ENCODE results near the gene PTTG2. TPM values are rescaled to one million over a fixed set of nuclear protein-coding genes. Genes with fewer than 3 reads are reported as not detected.

The PTTG2 gene
- total RNA-seq, 1 experiment from 2014 or later, result not detected

GRCh38 chr4:38003102-38003501 lies 42.9 kb downstream of the PTTG2 start:
- Histone ChIP-seq H3K27me3 (no peaks in the 10 kb centered on the region), H3K36me3 (no peaks in the 10 kb centered on the region), H3K4me1 (peaks cover 17% of the 10 kb centered on the region), H3K4me3 (no peak overlapping the region), H3K9me3 (replicated peaks) (no peaks in the 10 kb centered on the region), H3K27ac (no peak overlapping the region)
- DNase-seq, result no peak

DNA sequence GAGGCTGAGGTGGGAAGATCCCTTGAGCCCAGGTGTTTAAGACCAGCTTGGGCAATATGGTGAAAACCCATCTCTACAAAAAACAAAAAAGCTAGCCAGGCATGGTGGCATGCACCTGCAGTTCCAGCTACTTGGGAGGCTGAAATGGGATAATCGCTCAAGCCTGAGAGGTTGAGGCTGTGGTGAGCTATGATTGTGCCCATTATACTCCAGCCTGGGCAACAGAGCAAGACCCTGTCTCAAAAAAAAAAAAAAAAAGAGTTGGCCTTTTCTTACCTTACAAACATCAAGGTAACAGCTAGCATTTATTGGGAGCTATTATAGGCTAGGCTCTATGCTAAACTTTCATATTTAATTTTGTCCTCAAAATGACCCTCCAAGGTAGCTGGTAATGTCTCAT lies 43.4 kb downstream of the PTTG2 start:
- no peaks in the 10 kb centered on the region for H3K27me3 ChIP-seq
- H3K9me3 ChIP-seq (replicated peaks), result no peaks in the 10 kb centered on the region
- H3K4me3 ChIP-seq, result no peak overlapping the region
- H3K27ac ChIP-seq, result no peak overlapping the region
- no peak for DNase-seq
- peaks cover 12% of the 10 kb centered on the region for H3K4me1 ChIP-seq
- no peaks in the 10 kb centered on the region for H3K36me3 ChIP-seq

DNA sequence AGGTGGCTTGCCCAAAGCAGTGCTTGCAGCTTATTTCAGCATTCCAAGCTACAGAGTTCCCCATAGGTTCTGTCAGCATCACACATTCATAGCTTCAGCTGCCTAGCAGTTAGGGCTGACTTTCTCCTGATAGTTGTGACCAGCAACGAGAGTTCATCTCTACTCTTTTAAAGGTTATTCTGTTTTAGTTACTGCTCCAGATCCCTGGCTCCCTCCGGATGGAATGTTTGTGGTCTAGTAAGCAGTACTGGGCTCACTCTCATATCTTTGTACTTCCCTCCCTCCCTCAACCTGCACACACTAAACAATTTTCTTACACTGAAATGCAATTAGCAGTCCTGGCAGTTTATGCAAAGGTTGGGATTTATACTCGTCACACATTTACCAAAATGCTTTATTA lies 43.9 kb downstream of the PTTG2 start:
- Histone ChIP-seq H3K27me3 (no peaks in the 10 kb centered on the region), H3K4me3 (no peak overlapping the region), H3K4me1 (peaks cover 12% of the 10 kb centered on the region; the same call in 1 of the 2 replicates), H3K9me3 (replicated peaks) (no peaks in the 10 kb centered on the region), H3K27ac (no peak overlapping the region), H3K36me3 (no peaks in the 10 kb centered on the region)
- no peak for DNase-seq

GRCh38 chr4:38004887-38005286 lies 44.7 kb downstream of the PTTG2 start:
- H3K36me3 ChIP-seq, result no peaks in the 10 kb centered on the region
- DNase-seq, result no peak
- H3K27ac ChIP-seq, result no peak overlapping the region
- H3K4me1 ChIP-seq, result peaks cover 18% of the 10 kb centered on the region; the same call in 1 of the 2 replicates
- no peaks in the 10 kb centered on the region for H3K9me3 ChIP-seq (replicated peaks)
- no peak overlapping the region for H3K4me3 ChIP-seq
- H3K27me3 ChIP-seq, result no peaks in the 10 kb centered on the region

GRCh38 chr4:38005637-38006036 lies 45.4 kb downstream of the PTTG2 start:
- DNase-seq, result no peak
- H3K27ac ChIP-seq, result no peak overlapping the region

DNA sequence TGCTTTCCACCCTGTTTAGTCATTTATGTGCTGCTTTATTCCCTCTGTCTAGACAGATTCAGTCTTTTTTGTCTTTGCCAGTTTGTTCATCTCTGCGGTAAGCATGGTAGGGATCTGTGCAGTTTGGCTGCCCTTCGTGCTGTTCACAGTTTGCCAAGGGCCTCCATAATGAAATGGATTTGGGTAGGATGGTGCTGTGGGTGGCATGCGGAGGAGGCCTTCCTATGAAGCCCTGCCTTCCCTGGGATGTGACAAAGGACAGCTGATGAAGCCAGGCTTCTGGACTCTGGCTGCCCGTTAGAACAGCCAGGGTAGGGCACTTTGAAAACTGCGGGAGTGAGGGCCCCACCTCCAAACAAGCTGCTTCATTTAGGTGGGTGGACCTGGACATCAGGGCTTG lies 47.4 kb downstream of the PTTG2 start:
- H3K36me3 ChIP-seq, result no peaks in the 10 kb centered on the region
- no peak overlapping the region for H3K4me3 ChIP-seq
- H3K4me1 ChIP-seq, result peaks cover 11% of the 10 kb centered on the region; the same call in 1 of the 2 replicates
- no peak overlapping the region for H3K27ac ChIP-seq
- H3K27me3 ChIP-seq, result no peaks in the 10 kb centered on the region
- H3K9me3 ChIP-seq (replicated peaks), result no peaks in the 10 kb centered on the region
- no peak for DNase-seq

More at GRCh38 chr4:38005637-38006036, 45.4 kb downstream of the PTTG2 start:
- H3K4me3 ChIP-seq, result no peak overlapping the region
- H3K27me3 ChIP-seq, result no peaks in the 10 kb centered on the region
- H3K9me3 ChIP-seq (replicated peaks), result no peaks in the 10 kb centered on the region
- H3K36me3 ChIP-seq, result no peaks in the 10 kb centered on the region
- H3K4me1 ChIP-seq, result peaks cover 18% of the 10 kb centered on the region; the same call in 1 of the 2 replicates

DNA sequence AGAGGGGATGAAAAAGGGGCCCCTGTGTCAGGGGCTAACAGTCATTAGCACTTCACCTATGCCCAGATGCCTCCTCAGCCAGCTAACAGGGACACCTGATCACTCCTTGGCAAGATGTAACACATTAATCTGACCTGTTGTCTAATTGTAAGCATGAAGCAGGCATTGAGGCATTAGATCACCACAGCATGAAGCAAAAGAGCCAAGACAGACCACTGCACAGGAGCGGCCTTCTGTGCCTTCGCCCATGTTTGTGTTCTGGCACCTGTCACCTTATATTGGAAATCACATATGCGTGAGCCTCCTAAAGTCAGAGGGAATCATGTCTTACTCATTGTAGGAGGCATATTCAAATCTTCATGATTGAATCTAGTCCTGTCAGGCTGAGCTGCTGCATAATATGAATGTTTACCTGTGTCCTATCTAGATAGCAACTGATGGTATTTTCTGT lies 48.4 kb downstream of the PTTG2 start:
- peaks cover 14% of the 10 kb centered on the region for H3K4me1 ChIP-seq
- no peaks in the 10 kb centered on the region for H3K9me3 ChIP-seq (replicated peaks)
- DNase-seq, result no peak
- H3K27ac ChIP-seq, result no peak overlapping the region
- H3K27me3 ChIP-seq, result no peaks in the 10 kb centered on the region
- H3K36me3 ChIP-seq, result no peaks in the 10 kb centered on the region
- H3K4me3 ChIP-seq, result no peak overlapping the region

DNA sequence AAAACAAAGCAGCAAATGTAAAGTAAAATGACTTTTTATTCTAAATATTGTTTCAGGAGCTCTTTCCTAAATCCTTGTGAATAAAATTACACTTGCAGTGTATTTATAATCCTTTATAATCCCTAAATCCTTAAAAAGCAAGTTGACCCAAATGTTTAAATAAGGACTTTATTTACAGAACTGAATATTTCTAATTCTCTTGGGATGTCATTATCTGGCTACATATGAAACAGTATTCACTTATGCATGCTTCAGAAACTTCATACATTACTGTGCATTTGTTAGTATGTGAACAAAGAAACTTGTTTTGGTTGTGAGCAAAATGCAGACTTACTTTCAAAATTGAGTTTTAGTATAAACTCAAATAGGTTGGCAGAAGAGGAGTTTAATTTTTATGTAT lies 49.2 kb downstream of the PTTG2 start:
- Histone ChIP-seq H3K4me3 (no peak overlapping the region), H3K27me3 (no peaks in the 10 kb centered on the region), H3K27ac (no peak overlapping the region), H3K9me3 (replicated peaks) (no peaks in the 10 kb centered on the region), H3K36me3 (no peaks in the 10 kb centered on the region), H3K4me1 (peaks cover 22% of the 10 kb centered on the region)
- no peak for DNase-seq

DNA sequence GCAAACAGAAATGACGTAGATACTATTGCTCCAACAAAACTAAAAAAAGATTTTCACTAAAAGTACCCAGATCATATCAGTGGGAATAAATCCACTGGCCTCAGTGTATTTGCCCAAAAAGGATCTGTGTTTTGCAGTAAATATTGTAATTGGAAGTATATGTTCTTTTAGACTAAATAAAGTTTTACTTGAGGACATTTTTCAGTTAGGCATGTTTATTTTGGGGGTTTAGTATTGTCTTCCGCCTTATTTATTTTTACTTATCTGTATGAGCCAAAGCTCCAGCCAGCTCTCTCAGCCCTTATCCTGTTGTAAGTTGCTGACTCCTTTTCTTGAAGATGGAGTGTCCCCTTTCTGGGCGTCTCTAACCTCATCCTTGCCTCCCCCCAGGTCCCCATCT lies 49.8 kb downstream of the PTTG2 start:
- Histone ChIP-seq H3K27ac (no peak overlapping the region), H3K4me3 (no peak overlapping the region), H3K4me1 (peaks cover 22% of the 10 kb centered on the region), H3K9me3 (replicated peaks) (no peaks in the 10 kb centered on the region), H3K36me3 (no peaks in the 10 kb centered on the region; the same call in 1 of the 2 replicates), H3K27me3 (no peaks in the 10 kb centered on the region)
- no peak for DNase-seq

Other genes starting within 250 kb of the PTTG2 start
- 33.1 and 37.0 TPM in 2 replicates for gene PGM2, start 133.7 kb upstream of the PTTG2 start, total RNA-seq (2014; rRNA removed; shearing (Covaris generic))
- 80.3 and 91.1 TPM in 2 replicates for gene TBC1D1, start 69.3 kb upstream of the PTTG2 start, total RNA-seq (2014; rRNA removed; shearing (Covaris generic))